Activated naive CD8-positive, alpha-beta T cell treated with anti-CD3 and anti-CD28 coated beads, Interleukin-2, amount 10 ng/mL, durations not matched to agents 7 days and 5 days (primary cell): ENCODE results near the gene GPX4. TPM values are rescaled to one million over a fixed set of nuclear protein-coding genes. Genes with fewer than 3 reads are reported as not detected.

Experiments
- ATAC-seq: fragments of 150-1000 bp; cut with Tn5 transposase; one replicate; pipeline ENCODE4 v1.10.0; 2021; ENCODE audit warnings: low read depth, moderate library complexity
- POLR2A ChIA-PET: fragments of 350-600 bp; sonication (Branson Sonifier 250); formaldehyde crosslinking; loops from one replicate; lab custom pipeline; 2021; ENCODE audit warnings: antibody characterized with exemption; lab: Charles Lee
- DNase-seq: peaks from one replicate; pipeline ENCODE4 v3.0.0; 2021
- H3K27ac Mint-ChIP-seq: one replicate; pipeline ENCODE4 v1.8.0; 2022; ENCODE audit warnings: mild to moderate bottlenecking, mixed read lengths
- H3K27me3 Mint-ChIP-seq: one replicate; pipeline ENCODE4 v1.8.0; 2022; ENCODE audit warnings: mild to moderate bottlenecking, moderate library complexity, mixed read lengths
- H3K36me3 Mint-ChIP-seq: one replicate; pipeline ENCODE4 v1.8.0; 2021; ENCODE audit warnings: mild to moderate bottlenecking, mixed read lengths
- H3K4me1 Mint-ChIP-seq: one replicate; pipeline ENCODE4 v1.8.0; 2021; ENCODE audit warnings: mixed read lengths
- H3K4me3 Mint-ChIP-seq: one replicate; pipeline ENCODE4 v1.8.0; 2022; ENCODE audit warnings: mild to moderate bottlenecking, moderate library complexity, mixed read lengths
- H3K9me3 Mint-ChIP-seq: one replicate; pipeline ENCODE4 v1.8.0; 2021; ENCODE audit warnings: mixed read lengths
- total RNA-seq, 2 experiments: library from RNA; stranded (reverse); gene quantifications; one replicate each; pipeline ENCODE4 v1.2.3, GENCODE V29; 2021

The GPX4 gene
- 100 to 1,000 TPM; 194 to 206 TPM for total RNA-seq

- H3K4me3 Mint-ChIP-seq, result peak within 1 kb of the TSS; percentile 79
- peak within 1 kb of the TSS; percentile 80 for H3K27ac Mint-ChIP-seq
- DNase-seq (peak; percentile 96), ATAC-seq (peak; percentile 86)
- peaks cover 3% of the 10 kb centered on the region for H3K9me3 Mint-ChIP-seq
- H3K27me3 Mint-ChIP-seq, result no peaks in the 10 kb centered on the region
- H3K4me1 Mint-ChIP-seq, result peaks cover 27% of the 10 kb centered on the region
- H3K36me3 Mint-ChIP-seq, result peaks cover 3% of the 10 kb centered on the region
- POLR2A ChIA-PET, result interaction anchor here (0.6 to 2.5 kb wide), 13 partner anchors 22 to 165 kb away, joined by 3 to 13 read pairs (median 4); partner anchors contain the start of genes ABCA7, ARHGAP45, CIRBP and WDR18
Observed at GRCh38 chr19:1103708-1104310, at the start of gene GPX4. GPX4 (plus strand) TSS chr19:1103994; CDS start chr19:1104044, 50 bp downstream.

GRCh38 chr19:1054102-1055027 is 49.4 kb upstream of the GPX4 start:
- Mint-ChIP-seq H3K27ac (no peak overlapping the region), H3K4me1 (peaks cover 4% of the 10 kb centered on the region), H3K36me3 (peaks cover 40% of the 10 kb centered on the region), H3K9me3 (peaks cover 13% of the 10 kb centered on the region), H3K27me3 (no peaks in the 10 kb centered on the region), H3K4me3 (no peak overlapping the region)
- POLR2A ChIA-PET, result interaction anchor here (1.1 to 2.4 kb wide), 2 partner anchors 11 to 13 kb away, joined by 4 to 7 read pairs; partner anchors contain the start of gene ARHGAP45
- ATAC-seq (no peak), DNase-seq (no peak)

GRCh38 chr19:1055028-1055425 is 48.8 kb upstream of the GPX4 start:
- ATAC-seq, result no peak
- no peak for DNase-seq
- POLR2A ChIA-PET, result interaction anchor here (1.0 to 1.1 kb wide), 2 partner anchors 10 to 25 kb away, joined by 3 to 4 read pairs; no protein-coding TSS in a partner anchor
- H3K4me1 Mint-ChIP-seq, result peaks cover 4% of the 10 kb centered on the region
- peaks cover 13% of the 10 kb centered on the region for H3K9me3 Mint-ChIP-seq
- H3K27ac Mint-ChIP-seq, result no peak overlapping the region
- peaks cover 46% of the 10 kb centered on the region for H3K36me3 Mint-ChIP-seq
- no peaks in the 10 kb centered on the region for H3K27me3 Mint-ChIP-seq
- no peak overlapping the region for H3K4me3 Mint-ChIP-seq

GRCh38 chr19:1055886-1056620 is 47.7 kb upstream of the GPX4 start:
- ATAC-seq (no peak), DNase-seq (no peak)
- peaks cover 13% of the 10 kb centered on the region for H3K9me3 Mint-ChIP-seq
- H3K36me3 Mint-ChIP-seq, result peaks cover 48% of the 10 kb centered on the region
- peaks cover 4% of the 10 kb centered on the region for H3K4me1 Mint-ChIP-seq
- no peak overlapping the region for H3K4me3 Mint-ChIP-seq
- POLR2A ChIA-PET, result interaction anchor here (0.6 to 1.1 kb wide), 4 partner anchors 9 to 26 kb away, joined by 3 to 4 read pairs (median 3); no protein-coding TSS in a partner anchor
- no peaks in the 10 kb centered on the region for H3K27me3 Mint-ChIP-seq
- peak overlapping the region; percentile 58 for H3K27ac Mint-ChIP-seq

- no peaks in the 10 kb centered on the region for H3K27me3 Mint-ChIP-seq
- H3K4me3 Mint-ChIP-seq, result no peak overlapping the region
- peaks cover 46% of the 10 kb centered on the region for H3K36me3 Mint-ChIP-seq
- H3K27ac Mint-ChIP-seq, result peak overlapping the region; percentile 60
- DNase-seq, result no peak
- H3K9me3 Mint-ChIP-seq, result peaks cover 13% of the 10 kb centered on the region
- peaks cover 1% of the 10 kb centered on the region for H3K4me1 Mint-ChIP-seq
- POLR2A ChIA-PET, result interaction anchor here (0.6 to 2.2 kb wide), 5 partner anchors 8 to 18 kb away, joined by 3 to 16 read pairs (median 3); partner anchors contain the start of genes ABCA7 and ARHGAP45
- peak; percentile 54 for ATAC-seq
Observed at GRCh38 chr19:1057176-1057855, 46.5 kb upstream of the GPX4 start.

- H3K9me3 Mint-ChIP-seq, result peaks cover 13% of the 10 kb centered on the region
- no peaks in the 10 kb centered on the region for H3K4me1 Mint-ChIP-seq
- no peak for ATAC-seq
- no peak overlapping the region for H3K4me3 Mint-ChIP-seq
- H3K36me3 Mint-ChIP-seq, result peaks cover 48% of the 10 kb centered on the region
- H3K27me3 Mint-ChIP-seq, result no peaks in the 10 kb centered on the region
- H3K27ac Mint-ChIP-seq, result no peak overlapping the region
- POLR2A ChIA-PET, result interaction anchor here (1.2 to 2.2 kb wide), 3 partner anchors 9 to 17 kb away, joined by 3 to 16 read pairs (median 6); partner anchors contain the start of gene ARHGAP45
- no peak for DNase-seq
Observed at GRCh38 chr19:1058112-1058511, 45.7 kb upstream of the GPX4 start.

GRCh38 chr19:1060689-1061088 is 43.1 kb upstream of the GPX4 start:
- H3K4me3 Mint-ChIP-seq, result no peak overlapping the region
- no peaks in the 10 kb centered on the region for H3K27me3 Mint-ChIP-seq
- H3K4me1 Mint-ChIP-seq, result peaks cover 9% of the 10 kb centered on the region
- no peak overlapping the region for H3K27ac Mint-ChIP-seq
- peaks cover 50% of the 10 kb centered on the region for H3K36me3 Mint-ChIP-seq
- H3K9me3 Mint-ChIP-seq, result peaks cover 13% of the 10 kb centered on the region
- DNase-seq, result no peak
- ATAC-seq, result no peak
- POLR2A ChIA-PET, result no interaction called here

GRCh38 chr19:1061987-1062386 is 41.8 kb upstream of the GPX4 start:
- peak overlapping the region; percentile 42 for H3K27ac Mint-ChIP-seq
- peaks cover 7% of the 10 kb centered on the region for H3K9me3 Mint-ChIP-seq
- no peak overlapping the region for H3K4me3 Mint-ChIP-seq
- no peak for DNase-seq
- peaks cover 11% of the 10 kb centered on the region for H3K4me1 Mint-ChIP-seq
- H3K27me3 Mint-ChIP-seq, result no peaks in the 10 kb centered on the region
- ATAC-seq, result no peak
- H3K36me3 Mint-ChIP-seq, result peaks cover 38% of the 10 kb centered on the region
- POLR2A ChIA-PET, result no interaction called here

GRCh38 chr19:1062387-1063029 is 41.3 kb upstream of the GPX4 start:
- no peak for DNase-seq
- H3K27me3 Mint-ChIP-seq, result no peaks in the 10 kb centered on the region
- ATAC-seq, result no peak
- peaks cover 3% of the 10 kb centered on the region for H3K9me3 Mint-ChIP-seq
- peak overlapping the region; percentile 42 for H3K27ac Mint-ChIP-seq
- peaks cover 32% of the 10 kb centered on the region for H3K36me3 Mint-ChIP-seq
- no peak overlapping the region for H3K4me3 Mint-ChIP-seq
- H3K4me1 Mint-ChIP-seq, result peaks cover 11% of the 10 kb centered on the region
- POLR2A ChIA-PET, result no interaction called here

- ATAC-seq (no peak), DNase-seq (peak; percentile 63)
- POLR2A ChIA-PET, result interaction anchor here (19.6 kb wide), 1 partner anchor 20 kb away, joined by 644 read pairs; no protein-coding TSS in a partner anchor
- peaks cover 11% of the 10 kb centered on the region for H3K4me1 Mint-ChIP-seq
- peaks cover 25% of the 10 kb centered on the region for H3K36me3 Mint-ChIP-seq
- H3K27ac Mint-ChIP-seq, result no peak overlapping the region
- H3K9me3 Mint-ChIP-seq, result no peaks in the 10 kb centered on the region
- H3K27me3 Mint-ChIP-seq, result no peaks in the 10 kb centered on the region
- H3K4me3 Mint-ChIP-seq, result no peak overlapping the region
Observed at GRCh38 chr19:1063030-1063908, 40.5 kb upstream of the GPX4 start.
